Prostate gland (tissue), 2 donors: ENCODE data around the gene RSBN1.

Experiments
- POLR2A ChIP-seq: fragments of 450-650 bp; IDR thresholded peaks from one replicate; pipeline ENCODE4 v1.6.1; 2016; ENCODE audit warnings: antibody characterized with exemption, mild to moderate bottlenecking
- POLR2AphosphoS5 ChIP-seq: sonication (generic); formaldehyde crosslinking; IDR thresholded peaks from one replicate; pipeline ENCODE4 v1.6.1; 2017; ENCODE audit warnings: antibody characterized with exemption
- TF ChIP-seq, protein P1 (sequence below), 4 experiments: fragments of 200-600 bp in 2 of 4; fragments of 450-650 bp in 2 of 4; sonication (generic) in 2 of 4; IDR thresholded peaks; 1 replicate in 3 of 4; 2 replicates in 1 of 4; pipeline ENCODE4 v1.5.1; 2016 to 2019; ENCODE audit warnings: antibody characterized with exemption in 4 of 4, mild to moderate bottlenecking in 2 of 4, moderate library complexity in 2 of 4

DNA sequence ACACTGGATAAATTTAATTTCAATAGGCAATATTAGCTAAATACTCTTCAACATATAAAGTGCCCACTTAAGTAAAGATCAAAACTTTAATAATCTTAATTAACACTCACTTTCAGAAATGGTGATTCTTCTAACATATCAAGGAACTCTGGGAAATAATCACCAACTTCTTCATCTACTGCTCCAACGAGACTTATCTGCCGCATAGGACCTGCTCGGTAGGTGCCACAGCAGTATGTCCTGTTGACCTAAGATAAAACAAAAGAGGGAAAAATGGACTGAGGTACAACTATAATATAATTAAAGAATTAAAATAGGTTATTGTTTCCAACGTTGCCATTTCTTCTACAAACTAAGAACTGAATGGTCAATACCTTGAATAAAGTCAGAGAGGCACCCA is 34.7 kb downstream of the RSBN1 start:
- TF ChIP-seq, protein P1, sequence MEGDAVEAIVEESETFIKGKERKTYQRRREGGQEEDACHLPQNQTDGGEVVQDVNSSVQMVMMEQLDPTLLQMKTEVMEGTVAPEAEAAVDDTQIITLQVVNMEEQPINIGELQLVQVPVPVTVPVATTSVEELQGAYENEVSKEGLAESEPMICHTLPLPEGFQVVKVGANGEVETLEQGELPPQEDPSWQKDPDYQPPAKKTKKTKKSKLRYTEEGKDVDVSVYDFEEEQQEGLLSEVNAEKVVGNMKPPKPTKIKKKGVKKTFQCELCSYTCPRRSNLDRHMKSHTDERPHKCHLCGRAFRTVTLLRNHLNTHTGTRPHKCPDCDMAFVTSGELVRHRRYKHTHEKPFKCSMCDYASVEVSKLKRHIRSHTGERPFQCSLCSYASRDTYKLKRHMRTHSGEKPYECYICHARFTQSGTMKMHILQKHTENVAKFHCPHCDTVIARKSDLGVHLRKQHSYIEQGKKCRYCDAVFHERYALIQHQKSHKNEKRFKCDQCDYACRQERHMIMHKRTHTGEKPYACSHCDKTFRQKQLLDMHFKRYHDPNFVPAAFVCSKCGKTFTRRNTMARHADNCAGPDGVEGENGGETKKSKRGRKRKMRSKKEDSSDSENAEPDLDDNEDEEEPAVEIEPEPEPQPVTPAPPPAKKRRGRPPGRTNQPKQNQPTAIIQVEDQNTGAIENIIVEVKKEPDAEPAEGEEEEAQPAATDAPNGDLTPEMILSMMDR (IDR thresholded peaks at IDR 0.05) = no peak
- no peak for TF ChIP-seq POLR2AphosphoS5
- no peak for TF ChIP-seq POLR2A
